HG03159 (cell line): ENCODE measurements around the gene TSPOAP1.

ENCODE experiments used
- ATAC-seq: cut with Tn5 transposase; IDR thresholded peaks from one replicate; pipeline ENCODE4 v1.9.1; 2021; ENCODE audit warnings: mild to moderate bottlenecking, moderate library complexity; ENCODE audit not compliant: unreplicated experiment

Gene TSPOAP1

DNA sequence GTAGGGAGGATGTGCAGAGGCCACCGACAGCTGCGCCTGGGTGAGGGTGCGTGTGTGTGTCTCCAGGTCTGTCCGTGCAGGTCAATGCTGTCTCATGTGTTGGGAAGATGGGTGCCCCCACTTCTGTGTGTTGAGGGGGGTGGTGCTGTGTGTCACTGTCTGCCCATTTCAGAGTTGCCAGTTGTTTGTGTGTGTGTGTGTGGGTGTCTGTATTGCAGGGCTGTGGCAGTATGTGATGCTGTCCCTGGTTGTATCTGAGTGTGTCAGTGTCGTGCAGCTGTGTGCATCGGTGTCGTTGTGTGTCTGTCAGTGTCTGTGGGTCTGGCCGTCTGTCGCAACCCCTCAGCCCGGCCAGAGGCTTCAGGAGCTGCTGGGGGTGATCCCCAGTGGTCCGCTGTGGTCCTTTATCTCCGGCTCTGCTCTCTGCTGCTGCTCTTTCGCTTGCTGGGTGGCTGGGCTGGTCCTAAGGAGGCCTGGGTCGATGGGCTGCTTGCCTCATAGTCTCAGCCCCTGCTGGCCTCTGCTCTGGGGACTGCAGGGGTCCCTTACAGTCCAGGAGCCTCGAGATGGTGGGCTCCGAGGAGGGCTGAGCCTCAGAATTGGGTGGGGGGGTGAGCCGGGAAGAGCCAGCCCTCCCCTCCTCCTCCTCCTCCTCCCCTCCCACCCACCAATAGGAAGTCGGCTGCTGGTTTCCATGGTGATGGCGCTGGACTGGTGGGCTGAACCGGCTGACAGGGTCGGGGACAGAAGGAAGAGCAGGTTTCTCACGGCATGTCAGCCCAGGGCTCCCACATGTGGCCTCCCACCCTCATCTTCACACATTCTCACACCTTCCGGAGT, at the start of gene TSPOAP1:
TSPOAP1 (minus strand) TSS at position 601 of the 840 bp plus-strand sequence. CDS start 875 bp downstream, outside the sequence.
- no peak for ATAC-seq

DNA sequence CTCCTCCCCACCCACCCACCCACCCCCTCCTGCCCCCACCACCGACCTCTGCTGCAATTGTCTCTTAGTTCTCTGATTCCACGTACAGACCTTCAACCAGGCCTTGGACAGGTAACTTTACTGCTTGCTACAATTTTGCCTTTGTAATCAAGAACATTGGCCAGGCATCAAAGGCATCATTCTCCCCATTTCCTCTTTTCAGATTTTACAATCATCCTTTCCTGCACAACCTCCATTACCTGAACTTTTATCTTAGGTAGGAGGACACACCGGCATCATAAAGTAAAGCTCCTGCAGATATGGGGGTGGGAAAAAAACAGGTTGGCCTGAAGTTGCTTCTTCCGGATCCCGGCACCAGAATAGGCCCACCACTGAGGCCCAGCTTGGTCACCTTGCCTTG, 49.1 kb upstream of the TSPOAP1 start:
- no peak for ATAC-seq

- no peak for ATAC-seq
Observed at GRCh38 chr17:58377093-58377601, 48.6 kb upstream of the TSPOAP1 start.

DNA sequence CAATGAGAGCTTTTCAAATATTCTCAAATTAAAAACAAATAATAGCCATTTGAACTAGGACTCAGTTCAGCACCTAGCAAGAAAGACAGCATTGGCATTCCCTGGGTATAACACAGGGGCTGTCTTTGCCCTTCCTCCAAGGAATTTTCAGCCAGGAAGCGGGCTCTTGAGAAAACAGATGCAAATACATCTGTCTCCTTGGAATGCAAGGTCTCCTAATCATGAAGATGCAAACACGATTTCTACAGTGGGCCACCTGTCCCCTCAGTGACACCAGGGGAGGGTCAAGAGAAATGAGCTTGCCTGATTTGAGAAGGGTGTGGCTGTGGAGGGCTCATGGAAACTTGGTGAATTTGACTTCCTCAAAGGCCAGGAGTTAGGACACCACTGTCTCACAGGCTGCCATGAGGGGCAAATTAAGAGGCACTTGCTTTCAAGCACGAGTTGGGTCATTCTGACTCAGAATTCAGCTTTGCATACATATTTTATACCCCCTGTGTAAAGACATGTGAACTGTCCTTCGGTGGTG, 47.9 kb upstream of the TSPOAP1 start:
- no peak for ATAC-seq

- ATAC-seq = no peak
Observed at GRCh38 chr17:58375811-58376210, 47.2 kb upstream of the TSPOAP1 start.

GRCh38 chr17:58375256-58375655, 46.7 kb upstream of the TSPOAP1 start:
- no peak for ATAC-seq

DNA sequence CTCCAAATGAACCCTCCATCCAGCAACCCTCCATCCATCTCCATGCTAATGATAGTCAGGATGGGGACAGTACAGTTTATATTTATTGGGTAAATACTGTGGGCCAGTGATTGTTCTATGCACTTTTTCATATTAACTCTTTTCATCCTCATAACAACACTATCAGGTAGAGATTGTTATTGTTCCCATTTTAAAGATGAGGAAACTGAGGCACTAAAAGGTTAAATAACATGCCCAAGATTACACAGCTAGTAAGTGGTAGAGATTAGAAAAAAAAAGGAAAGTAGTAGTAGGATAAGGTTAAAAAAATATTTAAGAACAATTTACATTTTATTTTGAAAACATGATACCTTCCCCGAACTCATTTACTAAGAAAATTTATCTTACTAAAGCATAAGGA, 45.3 kb upstream of the TSPOAP1 start:
- no peak for ATAC-seq

- no peak for ATAC-seq
Observed at GRCh38 chr17:58373003-58373402, 44.4 kb upstream of the TSPOAP1 start.

DNA sequence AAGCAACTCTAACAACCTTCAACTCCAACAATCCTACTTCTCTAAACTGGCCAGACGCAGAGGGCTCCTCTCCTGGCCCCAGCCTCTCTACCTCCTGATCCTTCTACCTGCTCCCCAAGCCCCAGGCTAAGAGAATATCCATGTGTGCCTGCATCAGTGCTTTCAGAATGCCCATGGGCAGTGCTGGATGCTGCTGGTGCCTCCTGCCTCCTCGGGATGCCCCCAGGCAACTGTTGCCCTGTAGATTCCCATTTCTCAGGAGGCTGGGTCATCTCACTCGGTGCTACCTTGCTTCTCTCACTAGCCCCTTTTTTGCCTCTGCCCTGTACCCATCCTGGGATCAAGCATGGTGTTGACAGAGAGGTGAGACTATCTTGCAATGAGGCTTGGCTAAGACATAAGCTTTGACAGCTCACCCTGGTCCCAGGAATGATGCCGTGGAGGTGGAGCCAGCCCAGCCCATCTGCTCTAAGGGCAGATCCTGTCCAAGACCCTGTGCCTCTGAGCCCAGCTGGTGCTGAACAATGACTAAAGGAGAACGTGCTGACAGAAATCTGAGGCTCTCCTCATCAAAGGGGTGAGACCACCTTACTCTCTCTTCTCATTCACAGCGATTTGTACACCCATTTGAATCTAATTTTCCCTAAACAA, 42.8 kb upstream of the TSPOAP1 start:
- ATAC-seq = no peak

GRCh38 chr17:58370716-58371115, 42.1 kb upstream of the TSPOAP1 start:
- no peak for ATAC-seq

DNA sequence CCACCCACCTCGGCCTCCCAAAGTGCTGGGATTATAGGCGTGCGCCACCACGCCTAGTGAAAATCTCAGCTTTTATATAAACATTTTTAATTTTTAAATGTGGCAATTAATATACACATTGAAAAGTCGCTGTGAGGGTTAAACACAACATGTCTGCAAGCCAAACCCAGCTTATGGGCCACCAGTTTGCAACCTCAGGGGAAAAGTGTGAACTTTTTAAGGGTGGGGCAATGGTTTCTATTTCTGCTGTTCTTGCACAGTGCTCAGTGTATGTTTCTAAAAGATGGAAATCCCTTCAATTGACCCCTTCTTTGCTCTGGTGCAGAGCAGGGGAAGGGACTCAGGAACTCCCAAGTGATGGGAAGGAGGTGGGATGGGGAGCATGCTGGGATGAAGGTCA, 41.7 kb upstream of the TSPOAP1 start:
- ATAC-seq = no peak

GRCh38 chr17:58369214-58370031, 40.8 kb upstream of the TSPOAP1 start:
- ATAC-seq = no peak

GRCh38 chr17:58368860-58369213, 40.2 kb upstream of the TSPOAP1 start:
- ATAC-seq = no peak

GRCh38 chr17:58367461-58367860, 38.9 kb upstream of the TSPOAP1 start:
- no peak for ATAC-seq

- no peak for ATAC-seq
Observed at GRCh38 chr17:58365980-58366595, 37.5 kb upstream of the TSPOAP1 start.

DNA sequence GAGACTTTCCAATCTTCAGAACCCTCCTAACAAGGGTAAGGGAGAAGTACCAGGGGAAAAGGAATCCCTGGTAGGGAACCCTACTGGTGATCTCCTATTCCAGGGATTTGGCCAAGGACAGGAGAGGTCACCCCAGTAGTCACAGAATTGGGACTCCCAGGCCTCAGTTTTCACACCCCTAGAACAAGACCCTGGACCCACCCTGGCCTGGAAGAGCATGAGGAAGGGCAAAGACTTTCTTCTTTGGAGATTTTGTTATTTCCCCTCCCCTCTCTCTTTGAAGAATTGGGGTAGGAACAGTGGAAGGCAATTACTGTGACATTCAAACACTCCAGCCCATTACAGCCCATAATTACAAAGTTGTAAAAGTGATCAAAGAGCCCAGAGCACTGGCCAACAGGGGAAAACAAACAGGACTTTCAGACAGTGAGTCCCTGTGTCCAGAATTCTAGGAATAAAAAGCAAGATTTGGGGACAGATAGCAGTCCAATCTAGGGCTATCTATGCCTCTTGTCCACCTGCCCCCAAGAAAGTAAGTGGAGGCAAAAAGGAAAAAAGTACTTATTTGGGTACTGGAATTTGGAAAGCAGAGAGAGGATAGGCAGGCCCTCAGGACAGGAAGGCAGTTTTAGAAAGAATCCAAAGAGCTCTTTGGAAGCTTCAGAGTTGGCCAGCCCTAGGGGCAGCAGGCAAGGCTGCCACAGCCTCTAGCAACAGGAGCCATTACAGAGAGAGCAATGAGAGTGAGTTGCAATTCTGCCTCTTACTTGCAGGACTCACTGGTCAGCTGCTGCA, 36.8 kb upstream of the TSPOAP1 start:
- ATAC-seq = no peak

GRCh38 chr17:58364270-58364942, 35.8 kb upstream of the TSPOAP1 start:
- no peak for ATAC-seq

GRCh38 chr17:58363457-58364185, 35.0 kb upstream of the TSPOAP1 start:
- ATAC-seq = no peak
